Pulmonary artery endothelial cell (primary cell): ENCODE results near the gene HRCT1. TPM values are rescaled to one million over a fixed set of nuclear protein-coding genes. Genes with fewer than 3 reads are reported as not detected.
"Not testable (repeated sequence)": the region's sequence is repeated elsewhere in the genome, so short reads cannot be mapped to it uniquely, and the experiment has no call there.

ENCODE experiments used
- DNase-seq: peaks from one replicate; pipeline ENCODE4 v3.0.0-alpha.2; 2011; ENCODE audit warnings: low read depth, low spot score
- total RNA-seq: library from RNA; depleted of rRNA; stranded (reverse); fragments of >200 nt; gene quantifications from 2 replicates; pipeline ENCODE4 v1.2.3, GENCODE V29; 2014

The HRCT1 gene
- total RNA-seq, 1 donor from 2014 or later: 5.6 TPM

- DNase-seq: no peak
Measured at GRCh38 chr9:35917261-35917660, 11.3 kb downstream of the HRCT1 start.

GRCh38 chr9:35918780-35919179 lies 12.8 kb downstream of the HRCT1 start:
- DNase-seq: no peak

- no peak for DNase-seq
Measured at GRCh38 chr9:35919212-35920008, 13.4 kb downstream of the HRCT1 start.

GRCh38 chr9:35920051-35920620 lies 14.1 kb downstream of the HRCT1 start:
- no peak for DNase-seq

- DNase-seq: no peak
Measured at GRCh38 chr9:35923598-35923926, 17.6 kb downstream of the HRCT1 start.

GRCh38 chr9:35923927-35924763 lies 18.1 kb downstream of the HRCT1 start:
- DNase-seq: no peak

GRCh38 chr9:35928591-35929452 lies 22.8 kb downstream of the HRCT1 start:
- DNase-seq: no peak

GRCh38 chr9:35929453-35929718 lies 23.4 kb downstream of the HRCT1 start:
- DNase-seq: no peak

- no peak for DNase-seq
Measured at GRCh38 chr9:35930521-35930920, 24.5 kb downstream of the HRCT1 start.

GRCh38 chr9:35930989-35931388 lies 25.0 kb downstream of the HRCT1 start:
- DNase-seq: no peak

GRCh38 chr9:35932735-35933134 lies 26.7 kb downstream of the HRCT1 start:
- no peak for DNase-seq

- no peak for DNase-seq
Measured at GRCh38 chr9:35933550-35934067, 27.6 kb downstream of the HRCT1 start.

GRCh38 chr9:35934069-35934468 lies 28.1 kb downstream of the HRCT1 start:
- DNase-seq: not testable (repeated sequence)

GRCh38 chr9:35935261-35935660 lies 29.3 kb downstream of the HRCT1 start:
- DNase-seq: no peak

- DNase-seq: no peak
Measured at GRCh38 chr9:35935755-35936509, 29.9 kb downstream of the HRCT1 start.

GRCh38 chr9:35937227-35937626 lies 31.2 kb downstream of the HRCT1 start:
- no peak for DNase-seq

GRCh38 chr9:35938474-35939356 lies 32.7 kb downstream of the HRCT1 start:
- DNase-seq: no peak

GRCh38 chr9:35939679-35940250 lies 33.8 kb downstream of the HRCT1 start:
- DNase-seq: no peak
